ENCODE data around the gene ACVR1. TPM values are rescaled to one million over a fixed set of nuclear protein-coding genes. Genes with fewer than 3 reads are reported as not detected.

Gene ACVR1
- total RNA-seq, 1 donor from 2014 or later, result 29.9 TPM

DNA sequence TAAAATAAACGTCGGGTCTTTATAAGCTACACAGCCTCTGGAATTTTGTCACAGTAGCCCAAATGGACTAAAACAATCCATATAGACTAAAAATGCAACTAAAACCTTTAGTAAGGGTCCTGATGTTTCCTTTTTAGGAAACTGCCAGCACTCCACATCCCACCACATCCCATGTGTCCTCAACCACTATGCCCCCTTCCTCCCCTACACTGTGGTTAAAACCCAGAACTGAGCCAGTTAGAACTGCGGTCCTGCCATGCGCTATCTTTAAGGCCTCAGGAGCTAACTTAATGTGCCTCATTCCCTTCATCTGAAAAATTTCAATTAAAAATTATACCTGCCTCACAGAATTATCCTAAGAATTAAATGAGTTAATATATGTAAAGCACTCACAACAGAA is 41.1 kb downstream of the ACVR1 start:
- H3K4me3 Mint-ChIP-seq (ENCODE audit: unreplicated experiment), result no peak overlapping the region
- H3K4me1 Mint-ChIP-seq (ENCODE audit: unreplicated experiment), result peaks cover 40% of the 10 kb centered on the region

DNA sequence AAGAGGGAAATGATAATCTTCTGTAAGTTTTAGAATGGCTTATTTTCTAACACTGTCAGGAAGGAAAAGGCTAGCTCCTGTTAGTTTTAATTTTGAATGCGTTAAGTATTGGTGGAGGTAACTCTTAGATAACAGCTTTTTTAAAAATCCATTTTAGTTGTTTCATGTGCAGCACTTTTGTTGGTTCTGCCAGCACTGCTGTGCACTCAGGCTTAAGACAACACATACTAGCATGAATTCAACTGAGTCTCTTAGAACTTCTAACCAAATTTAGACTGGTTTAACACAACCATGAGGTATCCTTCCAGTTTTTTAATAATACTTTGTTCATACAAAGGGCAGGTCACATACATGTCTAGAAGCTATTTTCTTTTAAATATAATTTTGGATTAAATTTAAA is 42.4 kb downstream of the ACVR1 start:
- no peak overlapping the region for H3K4me3 Mint-ChIP-seq (ENCODE audit: unreplicated experiment)
- H3K27ac Mint-ChIP-seq (ENCODE audit: unreplicated experiment), result no peak overlapping the region
- peaks cover 6% of the 10 kb centered on the region for H3K36me3 Mint-ChIP-seq (ENCODE audit: low read depth, unreplicated experiment)
- peaks cover 31% of the 10 kb centered on the region for H3K4me1 Mint-ChIP-seq (ENCODE audit: unreplicated experiment)
- H3K27me3 Mint-ChIP-seq (ENCODE audit: unreplicated experiment), result peaks cover 2% of the 10 kb centered on the region
- TF ChIP-seq, protein P1, sequence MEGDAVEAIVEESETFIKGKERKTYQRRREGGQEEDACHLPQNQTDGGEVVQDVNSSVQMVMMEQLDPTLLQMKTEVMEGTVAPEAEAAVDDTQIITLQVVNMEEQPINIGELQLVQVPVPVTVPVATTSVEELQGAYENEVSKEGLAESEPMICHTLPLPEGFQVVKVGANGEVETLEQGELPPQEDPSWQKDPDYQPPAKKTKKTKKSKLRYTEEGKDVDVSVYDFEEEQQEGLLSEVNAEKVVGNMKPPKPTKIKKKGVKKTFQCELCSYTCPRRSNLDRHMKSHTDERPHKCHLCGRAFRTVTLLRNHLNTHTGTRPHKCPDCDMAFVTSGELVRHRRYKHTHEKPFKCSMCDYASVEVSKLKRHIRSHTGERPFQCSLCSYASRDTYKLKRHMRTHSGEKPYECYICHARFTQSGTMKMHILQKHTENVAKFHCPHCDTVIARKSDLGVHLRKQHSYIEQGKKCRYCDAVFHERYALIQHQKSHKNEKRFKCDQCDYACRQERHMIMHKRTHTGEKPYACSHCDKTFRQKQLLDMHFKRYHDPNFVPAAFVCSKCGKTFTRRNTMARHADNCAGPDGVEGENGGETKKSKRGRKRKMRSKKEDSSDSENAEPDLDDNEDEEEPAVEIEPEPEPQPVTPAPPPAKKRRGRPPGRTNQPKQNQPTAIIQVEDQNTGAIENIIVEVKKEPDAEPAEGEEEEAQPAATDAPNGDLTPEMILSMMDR (IDR thresholded peaks at IDR 0.05; ENCODE audit: unreplicated experiment), result no peak
- no peaks in the 10 kb centered on the region for H3K9me3 Mint-ChIP-seq (ENCODE audit: unreplicated experiment)
- DNase-seq (ENCODE audit: low spot score), result no peak

More for the DNA sequence above, 41.1 kb downstream of the ACVR1 start:
- no peaks in the 10 kb centered on the region for H3K9me3 Mint-ChIP-seq (ENCODE audit: unreplicated experiment)
- TF ChIP-seq, protein P1 (IDR thresholded peaks at IDR 0.05; ENCODE audit: unreplicated experiment), result no peak
- H3K36me3 Mint-ChIP-seq (ENCODE audit: low read depth, unreplicated experiment), result no peaks in the 10 kb centered on the region
- DNase-seq (ENCODE audit: low spot score), result no peak
- no peak overlapping the region for H3K27ac Mint-ChIP-seq (ENCODE audit: unreplicated experiment)
- peaks cover 3% of the 10 kb centered on the region for H3K27me3 Mint-ChIP-seq (ENCODE audit: unreplicated experiment)

DNA sequence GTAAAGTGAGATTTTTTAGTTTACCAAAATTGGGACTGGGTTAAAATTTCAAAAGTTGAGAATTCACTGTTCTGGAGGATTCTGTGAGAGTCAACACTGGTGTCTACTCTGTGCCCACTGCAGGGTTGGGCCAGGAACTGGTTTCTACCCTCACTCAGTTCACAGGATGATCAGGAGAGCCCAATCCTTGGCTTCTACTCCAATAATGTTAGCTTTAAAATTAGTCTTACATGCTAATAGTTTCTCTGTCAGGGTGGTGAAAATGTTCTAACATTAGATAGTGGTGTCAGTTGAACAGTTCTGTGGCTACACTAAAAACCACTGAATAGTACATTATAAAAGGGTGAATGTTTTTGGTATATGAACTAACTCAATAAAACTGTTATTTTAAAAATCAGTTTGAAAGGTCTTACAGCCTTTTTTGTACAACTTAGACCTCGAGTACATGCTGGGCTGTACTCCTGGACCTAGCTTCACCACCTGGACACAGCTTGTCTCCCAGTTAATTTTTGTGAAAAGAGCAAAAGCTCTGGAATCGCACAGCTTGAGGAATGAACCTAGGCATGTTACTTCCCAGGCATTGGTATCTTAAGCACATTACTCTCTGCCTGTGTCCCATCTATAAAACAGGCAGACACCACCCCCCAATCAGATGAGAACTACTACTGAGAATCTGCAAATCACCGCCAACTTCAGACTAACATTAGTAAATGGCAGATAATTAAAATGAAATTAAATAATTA is 44.4 kb downstream of the ACVR1 start:
- no peak for DNase-seq (ENCODE audit: low spot score)
- H3K36me3 Mint-ChIP-seq (ENCODE audit: low read depth, unreplicated experiment), result peaks cover 6% of the 10 kb centered on the region
- H3K4me1 Mint-ChIP-seq (ENCODE audit: unreplicated experiment), result peaks cover 14% of the 10 kb centered on the region
- no peak overlapping the region for H3K4me3 Mint-ChIP-seq (ENCODE audit: unreplicated experiment)
- H3K27ac Mint-ChIP-seq (ENCODE audit: unreplicated experiment), result no peak overlapping the region
- TF ChIP-seq, protein P1 (IDR thresholded peaks at IDR 0.05; ENCODE audit: unreplicated experiment), result no peak
- peaks cover 2% of the 10 kb centered on the region for H3K27me3 Mint-ChIP-seq (ENCODE audit: unreplicated experiment)
- H3K9me3 Mint-ChIP-seq (ENCODE audit: unreplicated experiment), result no peaks in the 10 kb centered on the region

DNA sequence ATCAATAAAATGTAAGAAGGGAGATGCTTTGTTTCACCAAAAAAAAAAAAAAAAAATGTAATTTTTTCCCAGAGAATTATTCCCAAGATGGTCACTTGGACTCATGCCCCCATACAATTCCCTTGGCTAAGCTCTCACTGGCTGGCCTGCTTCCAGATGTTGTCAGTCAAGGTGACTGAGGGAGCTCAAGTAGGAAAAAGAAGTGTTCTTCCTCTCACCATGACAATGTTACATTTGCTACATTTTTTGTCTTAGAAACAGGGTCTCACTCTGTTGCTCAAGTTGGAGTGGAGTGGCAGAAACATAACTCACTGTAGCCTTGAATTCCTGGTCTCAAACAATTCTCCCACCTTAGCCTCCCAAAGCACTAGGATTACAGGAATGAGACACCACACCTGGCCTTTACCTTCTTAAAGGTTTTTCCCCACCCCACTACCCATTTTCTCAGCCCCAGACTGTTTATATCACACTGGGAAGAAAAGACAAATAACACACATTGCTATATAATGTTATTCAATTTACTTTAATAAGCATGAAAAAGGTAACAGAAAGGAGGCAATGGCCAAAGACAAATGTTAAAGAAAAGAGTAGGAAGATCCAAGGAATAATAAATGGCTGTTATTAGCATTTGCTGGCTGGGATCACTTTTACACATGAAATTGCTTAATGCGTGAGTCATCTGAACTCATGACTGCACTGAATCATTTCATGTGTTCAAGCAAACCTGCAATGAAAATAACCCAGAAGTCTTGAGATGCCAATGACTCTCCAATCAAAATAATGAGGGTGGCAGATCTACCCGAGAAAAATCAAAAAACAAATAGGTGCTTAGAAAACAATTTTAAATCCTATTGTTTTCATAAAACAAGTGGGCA is 45.2 kb downstream of the ACVR1 start:
- TF ChIP-seq, protein P1 (IDR thresholded peaks at IDR 0.05; ENCODE audit: unreplicated experiment), result no peak
- peaks cover 7% of the 10 kb centered on the region for H3K4me1 Mint-ChIP-seq (ENCODE audit: unreplicated experiment)
- no peaks in the 10 kb centered on the region for H3K9me3 Mint-ChIP-seq (ENCODE audit: unreplicated experiment)
- peaks cover 6% of the 10 kb centered on the region for H3K36me3 Mint-ChIP-seq (ENCODE audit: low read depth, unreplicated experiment)
- no peak for DNase-seq (ENCODE audit: low spot score)
- peaks cover 2% of the 10 kb centered on the region for H3K27me3 Mint-ChIP-seq (ENCODE audit: unreplicated experiment)
- no peak overlapping the region for H3K4me3 Mint-ChIP-seq (ENCODE audit: unreplicated experiment)
- H3K27ac Mint-ChIP-seq (ENCODE audit: unreplicated experiment), result no peak overlapping the region
